Esophagus mucosa (tissue), 1 donor: ENCODE measurements around the gene BRMS1. TPM values are rescaled to one million over a fixed set of nuclear protein-coding genes. Genes with fewer than 3 reads are reported as not detected.
"Not testable (repeated sequence)": the region's sequence is repeated elsewhere in the genome, so short reads cannot be mapped to it uniquely, and the experiment has no call there.

Experiments
- ATAC-seq: fragments of 200-7000 bp; cut with Tn5 transposase; one replicate; pipeline ENCODE4 v1.9.1; 2020
- total RNA-seq: library from RNA; stranded (reverse); gene quantifications from one replicate; pipeline ENCODE4 v1.2.4, GENCODE V29; 2023
- donor health status: DM: yes; HTN: yes; CAD: no.

BRMS1 gene
- total RNA-seq: 31.8 TPM

DNA sequence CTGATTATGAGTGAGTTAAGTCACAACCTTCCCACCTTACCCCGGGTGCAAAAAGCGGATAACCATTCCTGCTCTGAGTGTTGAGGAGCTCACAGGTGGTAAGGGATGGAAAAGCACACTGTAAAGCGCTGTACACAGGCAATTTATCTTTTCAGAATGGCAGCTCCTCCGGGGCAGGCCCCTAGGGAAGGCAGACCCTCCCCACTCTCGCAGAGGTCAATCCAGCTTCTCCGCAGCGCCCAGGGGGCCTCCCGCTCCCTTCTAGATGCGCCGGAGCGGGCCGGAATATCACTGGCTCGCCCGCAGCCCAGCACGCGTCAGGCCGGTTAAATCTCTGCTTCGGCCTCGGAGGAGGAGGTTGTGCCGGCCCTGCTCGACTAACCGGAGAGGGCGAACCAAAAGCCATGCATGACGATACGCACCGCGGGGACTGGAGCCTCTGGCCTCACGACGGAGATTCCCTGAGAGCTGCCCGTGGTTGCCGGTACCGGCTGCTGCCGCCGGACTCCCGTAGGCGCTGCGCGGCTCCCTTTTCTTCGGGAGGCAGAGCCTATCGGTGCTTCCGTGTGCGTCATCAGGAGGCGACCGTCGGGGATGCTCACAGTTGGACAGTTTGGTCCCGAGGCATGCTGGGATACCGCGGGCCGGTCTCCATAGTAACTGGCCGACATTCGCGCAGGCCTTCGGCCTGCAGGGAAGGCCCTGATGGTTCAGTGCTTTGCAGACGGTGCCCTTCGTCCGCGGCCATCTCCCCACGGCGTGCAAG, at the start of gene BRMS1:
TSS of gene BRMS1 (minus strand) at position 555 of the 766 bp plus-strand sequence. CDS start 2,870 bp downstream, outside the sequence.
- peak; percentile 85 for ATAC-seq

DNA sequence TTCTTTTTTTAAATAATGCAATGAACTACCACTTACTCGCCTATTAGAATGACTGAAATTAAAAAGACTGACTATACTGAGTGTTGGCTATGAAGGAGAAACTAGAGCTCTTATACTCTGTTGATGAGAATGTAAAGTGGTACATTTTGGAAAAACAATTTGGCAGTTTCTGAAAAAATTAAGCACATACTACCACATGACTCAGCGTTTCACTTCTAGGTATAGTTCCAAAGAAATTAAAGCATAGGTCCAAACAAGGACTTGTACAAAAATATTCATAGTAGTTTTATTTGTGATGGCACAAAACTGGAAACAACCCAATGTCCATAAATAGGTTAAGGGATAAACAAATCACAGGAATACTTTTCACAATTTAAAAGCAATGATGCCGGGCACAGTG, 49.0 kb upstream of the BRMS1 start:
- no peak for ATAC-seq

DNA sequence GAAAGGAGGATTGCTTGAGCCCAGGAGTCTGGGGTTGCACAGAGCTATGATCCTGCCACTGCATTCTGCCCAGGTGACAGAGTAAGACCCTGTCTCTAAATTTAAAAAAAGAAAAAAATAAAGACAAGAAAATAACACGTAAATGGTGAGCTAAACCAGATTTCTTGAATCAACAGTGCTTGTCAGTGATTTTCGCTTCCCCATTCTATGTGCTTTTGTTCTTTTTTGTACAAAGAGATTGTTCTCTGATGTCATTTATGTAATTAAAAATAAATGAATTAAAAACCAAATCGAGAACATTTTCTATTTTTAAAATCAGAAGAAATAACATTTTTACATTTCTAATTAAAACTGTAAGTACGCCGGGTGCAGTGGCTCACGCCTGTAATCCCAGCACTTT, 46.4 kb upstream of the BRMS1 start:
- ATAC-seq: no peak

DNA sequence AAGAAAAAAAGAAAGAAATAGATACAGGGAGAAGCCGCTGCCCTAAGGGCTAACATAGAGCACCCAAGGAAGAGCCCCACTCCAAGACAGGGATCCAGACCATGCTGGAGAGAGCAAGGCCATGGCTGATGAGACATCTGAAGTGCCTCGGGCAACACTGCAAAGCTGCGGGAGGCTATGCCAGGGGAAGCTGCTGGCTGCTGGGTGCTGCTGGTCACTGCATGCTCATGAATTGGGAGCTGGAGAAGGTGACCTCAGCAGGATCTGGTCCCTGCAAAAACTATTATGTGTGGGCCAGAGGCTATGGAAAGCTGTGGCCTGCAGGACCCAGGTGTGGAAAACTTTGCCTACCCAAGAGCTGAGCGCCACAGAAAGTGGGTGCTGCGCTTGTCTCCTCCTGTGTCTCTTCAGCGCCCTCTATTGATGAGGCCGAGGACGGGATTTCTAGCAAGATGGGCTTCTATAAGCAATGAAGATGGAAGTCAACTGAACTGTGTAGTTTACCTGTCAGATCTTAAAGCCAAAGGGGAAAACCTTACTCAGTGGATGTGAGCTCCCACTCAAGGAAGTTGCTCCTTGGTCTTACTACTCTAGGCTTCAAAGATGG, 44.0 kb upstream of the BRMS1 start:
- peak; percentile 78 for ATAC-seq

- ATAC-seq: peak; percentile 70
These were observed 41.5 kb upstream of the BRMS1 start for GRCh38 chr11:66386171-66387069.

DNA sequence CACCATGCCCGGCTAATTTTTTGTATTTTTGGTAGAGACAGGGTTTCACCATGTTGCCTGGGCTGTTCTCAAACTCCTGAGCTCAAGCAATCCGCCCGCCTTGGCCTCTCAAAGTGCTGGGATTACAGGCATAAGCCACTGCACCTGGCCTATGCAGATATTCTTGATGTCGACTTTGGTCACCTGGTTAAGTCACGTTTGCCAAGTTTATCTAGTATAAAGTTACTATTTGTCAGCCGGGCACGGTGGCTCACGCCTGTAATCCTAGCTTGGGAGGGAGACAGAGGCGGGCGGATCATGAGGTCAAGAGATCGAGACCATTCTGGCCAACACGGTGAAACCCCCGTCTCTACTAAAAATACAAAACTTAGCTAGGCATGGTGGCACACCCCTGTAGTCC, 39.4 kb upstream of the BRMS1 start:
- not testable (repeated sequence) for ATAC-seq

GRCh38 chr11:66380264-66380663, 35.4 kb upstream of the BRMS1 start:
- ATAC-seq: not testable (repeated sequence)

- not testable (repeated sequence) for ATAC-seq
These were observed 28.9 kb upstream of the BRMS1 start for GRCh38 chr11:66373690-66374287.

DNA sequence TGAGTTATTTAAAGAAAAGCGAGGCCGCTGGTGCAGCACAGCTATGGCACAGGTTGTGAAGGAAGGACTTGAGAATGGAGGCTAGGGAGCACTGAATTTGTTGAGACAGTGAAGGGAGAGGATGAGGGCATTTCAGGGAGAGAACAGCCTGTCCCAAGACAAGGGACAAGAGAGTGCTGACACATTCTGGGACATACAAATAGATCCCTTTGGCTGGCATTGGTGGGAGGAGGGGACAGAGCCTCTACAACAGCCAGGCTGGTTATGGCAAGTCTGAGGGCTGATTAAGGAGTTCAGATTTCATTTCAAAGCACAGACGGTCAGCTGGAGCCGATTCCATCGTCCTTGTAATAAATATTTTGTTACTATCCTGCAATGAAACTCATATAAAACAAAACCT, 28.4 kb upstream of the BRMS1 start:
- no peak for ATAC-seq

DNA sequence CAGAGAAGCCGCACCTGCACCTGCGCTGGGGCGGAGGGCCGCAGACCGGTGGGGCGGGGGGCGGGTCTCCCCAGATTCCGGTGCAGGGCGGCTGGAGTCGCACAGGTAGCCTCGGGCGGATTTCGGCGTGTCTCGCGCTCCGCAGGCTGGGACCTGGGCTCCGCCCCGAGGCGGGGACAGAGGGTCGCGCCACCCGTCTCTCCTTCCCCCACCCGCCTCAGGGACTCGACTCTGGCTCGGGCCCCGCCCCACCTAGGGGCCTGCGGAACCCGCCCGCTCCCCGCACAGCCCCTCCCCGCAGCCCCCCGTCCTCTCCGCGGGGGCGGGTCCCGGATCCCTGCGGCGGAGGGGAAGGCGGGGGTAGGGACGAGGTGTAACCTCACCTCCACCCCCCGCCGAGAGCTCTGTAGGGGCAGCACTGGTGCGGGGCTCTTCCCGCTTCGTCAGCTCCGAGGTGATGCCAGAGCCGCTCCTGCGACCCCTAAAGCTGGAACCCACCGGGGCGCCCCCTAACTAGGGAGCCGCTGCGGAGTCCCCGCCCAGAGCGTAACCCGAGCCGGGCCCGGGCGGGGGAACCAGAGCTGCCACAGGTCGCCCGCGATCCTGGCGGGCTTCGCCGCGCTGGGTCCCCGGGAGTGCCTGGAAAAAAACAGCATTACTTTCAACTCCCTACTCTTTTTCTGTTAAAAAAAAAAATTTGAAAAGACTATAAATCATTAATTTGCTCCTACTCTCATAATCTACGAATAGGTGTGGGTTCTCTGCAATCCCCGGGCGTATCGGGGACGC, 26.9 kb upstream of the BRMS1 start, which contains the start of gene SLC29A2:
TSS of gene SLC29A2 (minus strand) at position 134 of the 789 bp plus-strand sequence. CDS start 169 bp downstream, outside the sequence.
- ATAC-seq: peak; percentile 76

- no peak for ATAC-seq
These were observed 24.4 kb upstream of the BRMS1 start for GRCh38 chr11:66369073-66369894.

- no peak for ATAC-seq
These were observed 23.6 kb upstream of the BRMS1 start for GRCh38 chr11:66368484-66368883.

GRCh38 chr11:66367561-66368312, 22.8 kb upstream of the BRMS1 start:
- no peak for ATAC-seq

DNA sequence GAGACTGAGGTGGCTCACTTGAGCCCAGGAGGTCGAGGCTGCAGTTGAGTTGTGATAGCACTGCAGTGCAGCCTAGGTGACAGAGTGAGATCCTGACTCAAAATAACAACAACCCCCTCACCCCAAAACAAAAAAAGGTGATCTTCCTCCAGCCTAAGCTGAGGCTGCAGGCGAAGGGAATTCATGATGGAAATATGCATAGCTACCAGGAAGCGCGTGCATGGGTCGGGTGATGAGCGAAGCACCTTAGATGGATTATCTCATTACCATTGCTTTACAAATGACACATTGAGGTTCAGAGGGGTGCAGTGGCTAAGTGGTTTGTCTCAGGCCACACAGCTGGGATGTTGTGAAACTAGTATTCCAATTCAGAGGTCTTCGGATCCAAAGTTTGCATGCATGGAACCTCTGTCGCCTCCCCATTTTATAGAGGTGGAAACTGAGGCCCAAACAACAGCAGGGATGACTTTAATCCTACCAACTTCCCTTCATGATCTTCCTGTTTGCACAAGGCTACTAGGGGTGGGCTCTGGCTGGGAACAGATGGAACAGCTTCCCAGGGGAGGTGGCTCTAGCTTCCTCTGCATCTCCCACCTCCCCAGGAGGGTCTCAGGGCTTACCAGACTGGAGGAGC, 22.1 kb upstream of the BRMS1 start:
- no peak for ATAC-seq

- no peak for ATAC-seq
These were observed 21.1 kb upstream of the BRMS1 start for GRCh38 chr11:66365711-66366619.

GRCh38 chr11:66365166-66365565, 20.3 kb upstream of the BRMS1 start:
- ATAC-seq: peak; percentile 3

- ATAC-seq: peak; percentile 34
These were observed 19.1 kb upstream of the BRMS1 start for GRCh38 chr11:66363805-66364535.

DNA sequence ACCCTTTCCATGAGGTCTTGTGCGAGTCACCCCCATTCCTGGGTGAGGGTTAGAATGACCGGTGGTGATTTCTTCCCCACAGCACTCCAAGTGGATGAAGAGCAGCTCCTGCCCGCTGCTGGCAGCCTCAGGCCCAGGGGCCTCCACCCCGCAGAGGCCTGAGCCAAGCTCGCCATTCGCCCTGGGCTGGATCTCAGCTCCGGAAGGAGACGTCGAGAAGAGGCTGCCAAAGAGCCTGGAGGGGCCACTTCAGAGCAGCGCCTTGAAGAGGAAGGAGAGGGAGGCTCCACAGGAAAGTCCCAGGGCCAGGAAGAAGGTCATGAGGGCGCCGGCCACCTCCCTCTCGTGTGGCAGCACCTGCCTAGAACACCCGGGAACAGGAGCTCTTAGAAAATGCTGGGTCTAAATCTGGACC, 18.3 kb upstream of the BRMS1 start:
- no peak for ATAC-seq
